Measurements from ENCODE around the gene SMIM13. TPM values are rescaled to one million over a fixed set of nuclear protein-coding genes. Genes with fewer than 3 reads are reported as not detected.

Gene SMIM13
- total RNA-seq, 1 experiment from 2014 or later, result 22.2 TPM

- Histone ChIP-seq H2AFZ (no peak overlapping the region), H3K4me3 (no peak overlapping the region), H4K20me1 (ENCODE audit: insufficient read depth) (no peaks in the 10 kb centered on the region), H3K36me3 (ENCODE audit: low read depth) (no peaks in the 10 kb centered on the region), H3K9me2 (ENCODE audit: insufficient read depth) (no peaks in the 10 kb centered on the region), H3K79me2 (ENCODE audit: low read depth) (no peaks in the 10 kb centered on the region), H3F3A (ENCODE audit: insufficient read depth, low read depth) (no peaks in the 10 kb centered on the region), H3K27ac (no peak overlapping the region), H3K9me3 (ENCODE audit: insufficient read depth, low read depth) (no peaks in the 10 kb centered on the region), H3K27me3 (ENCODE audit: insufficient read depth, low read depth) (no peaks in the 10 kb centered on the region), H3K4me2 (no peak overlapping the region), H3K4me1 (replicated peaks; ENCODE audit: insufficient read depth) (peaks cover 7% of the 10 kb centered on the region)
- ChIA-PET CTCF (no interaction called here), POLR2A (ENCODE audit: unreplicated experiment) (interaction anchor here (0.6 kb wide), 1 partner anchor 18 kb away, joined by 11 read pairs; no protein-coding TSS in a partner anchor)
- intact Hi-C loops (cut with micrococcal nuclease; ENCODE audit: unreplicated experiment), result no loop called here
- peak in 1 of 2 experiments; percentile 55 for DNase-seq
- no TSS peak for BruUV-seq (replicated peaks)
- no peak for TF ChIP-seq EZH2 (IDR thresholded peaks at IDR 0.05; ENCODE audit: low read depth)
- TF ChIP-seq CTCF (conservative IDR thresholded peaks at IDR 0.05), result no peak
These were observed 38.5 kb upstream of the SMIM13 start for GRCh38 chr6:11055127-11055627.

GRCh38 chr6:11056871-11057270 lies 36.8 kb upstream of the SMIM13 start:
- BruUV-seq (replicated peaks), result no TSS peak
- Histone ChIP-seq H3K9me2 (ENCODE audit: insufficient read depth) (no peaks in the 10 kb centered on the region), H2AFZ (no peak overlapping the region), H3K27me3 (ENCODE audit: insufficient read depth, low read depth) (no peaks in the 10 kb centered on the region), H3K27ac (no peak overlapping the region), H3K36me3 (ENCODE audit: low read depth) (no peaks in the 10 kb centered on the region), H3K9me3 (ENCODE audit: insufficient read depth, low read depth) (no peaks in the 10 kb centered on the region), H3K4me2 (no peak overlapping the region), H4K20me1 (ENCODE audit: insufficient read depth) (no peaks in the 10 kb centered on the region), H3K4me1 (replicated peaks; ENCODE audit: insufficient read depth) (peaks cover 7% of the 10 kb centered on the region), H3F3A (ENCODE audit: insufficient read depth, low read depth) (no peaks in the 10 kb centered on the region), H3K79me2 (ENCODE audit: low read depth) (no peaks in the 10 kb centered on the region), H3K4me3 (no peak overlapping the region)
- intact Hi-C loops (cut with micrococcal nuclease; ENCODE audit: unreplicated experiment), result no loop called here
- ChIA-PET CTCF (no interaction called here), POLR2A (ENCODE audit: unreplicated experiment) (no interaction called here)
- TF ChIP-seq CTCF (conservative IDR thresholded peaks at IDR 0.05), result no peak
- TF ChIP-seq EZH2 (IDR thresholded peaks at IDR 0.05; ENCODE audit: low read depth), result no peak
- no peak for DNase-seq

GRCh38 chr6:11058406-11058805 lies 35.2 kb upstream of the SMIM13 start:
- no peak for TF ChIP-seq CTCF (conservative IDR thresholded peaks at IDR 0.05)
- TF ChIP-seq EZH2 (IDR thresholded peaks at IDR 0.05; ENCODE audit: low read depth), result no peak
- DNase-seq, result peak in 1 of 2 experiments; percentile 40
- POLR2A ChIA-PET (ENCODE audit: unreplicated experiment), result no interaction called here

More at GRCh38 chr6:11058406-11058805, 35.2 kb upstream of the SMIM13 start:
- no peak overlapping the region for H2AFZ ChIP-seq
- no peaks in the 10 kb centered on the region for H3K9me3 ChIP-seq (ENCODE audit: insufficient read depth, low read depth)
- intact Hi-C loops (cut with micrococcal nuclease; ENCODE audit: unreplicated experiment), result no loop called here
- H3K36me3 ChIP-seq (ENCODE audit: low read depth), result no peaks in the 10 kb centered on the region
- no peak overlapping the region for H3K27ac ChIP-seq
- H3K4me1 ChIP-seq (replicated peaks; ENCODE audit: insufficient read depth), result peaks cover 7% of the 10 kb centered on the region
- no peaks in the 10 kb centered on the region for H3F3A ChIP-seq (ENCODE audit: insufficient read depth, low read depth)
- H4K20me1 ChIP-seq (ENCODE audit: insufficient read depth), result no peaks in the 10 kb centered on the region
- no peak overlapping the region for H3K4me2 ChIP-seq
- no peaks in the 10 kb centered on the region for H3K79me2 ChIP-seq (ENCODE audit: low read depth)
- no peaks in the 10 kb centered on the region for H3K27me3 ChIP-seq (ENCODE audit: insufficient read depth, low read depth)
- H3K4me3 ChIP-seq, result no peak overlapping the region
- CTCF ChIA-PET, result no interaction called here
- no TSS peak for BruUV-seq (replicated peaks)
- H3K9me2 ChIP-seq (ENCODE audit: insufficient read depth), result no peaks in the 10 kb centered on the region

Measured in PC-9 (cell line).